Panc1 (cell line): Measurements from ENCODE around the gene RAPGEF1. TPM values are rescaled to one million over a fixed set of nuclear protein-coding genes. Genes with fewer than 3 reads are reported as not detected.

Experiments
- ATAC-seq: fragments of 200-7000 bp; cut with Tn5 transposase; 2 replicates; pipeline ENCODE4 v1.9.1; 2020; ENCODE audit warnings: mild to moderate bottlenecking, moderate library complexity
- BruUV-seq: library from RNA; stranded (reverse); fragments of 400-500 nt; replicated peaks from 2 replicates; lab custom pipeline; 2021; lab: Mats Ljungman, UMichigan
- CTCF ChIA-PET: fragments of 300-600 bp; sonication (Branson Sonifier 250); formaldehyde crosslinking; loops from one replicate; lab custom pipeline; 2022; ENCODE audit warnings: antibody characterized with exemption; lab: Charles Lee
- POLR2A ChIA-PET: fragments of 300-600 bp; sonication (Branson Sonifier 250); formaldehyde crosslinking; loops from one replicate; lab custom pipeline; 2022; ENCODE audit warnings: antibody characterized with exemption; lab: Charles Lee
- DNase-seq: peaks from one replicate; pipeline ENCODE4 v3.0.0-alpha.2; 2010; ENCODE audit warnings: low read depth, low spot score
- H3K27ac ChIP-seq: 2 replicates; pipeline ENCODE4 v1.5.1; 2011; ENCODE audit warnings: mild to moderate bottlenecking, low read length, inconsistent platforms
- H3K27me3 ChIP-seq: fragments of 200-500 bp; sonication (Bioruptor generic); 2 replicates; pipeline ENCODE4 v1.6.0; 2014; ENCODE audit warnings: low read length, inconsistent platforms; ENCODE audit not compliant: control insufficient read depth, insufficient read depth
- H3K36me3 ChIP-seq: fragments of 200-500 bp; sonication (Bioruptor generic); 2 replicates; pipeline ENCODE4 v1.5.1; 2014; ENCODE audit warnings: inconsistent platforms, mild to moderate bottlenecking, low read length, moderate library complexity; ENCODE audit not compliant: control insufficient read depth, insufficient read depth
- H3K4me1 ChIP-seq: 2 replicates; pipeline ENCODE4 v1.5.1; 2011; ENCODE audit warnings: inconsistent platforms, mild to moderate bottlenecking, low read length, moderate library complexity; ENCODE audit not compliant: control insufficient read depth, insufficient read depth
- H3K4me3 ChIP-seq, 2 experiments: 2 replicates each; pipeline ENCODE4 v1.5.1; 2011 to 2012; ENCODE audit warnings: low read depth in 2 of 2, low read length in 2 of 2, mild to moderate bottlenecking in 2 of 2, inconsistent platforms in 1 of 2, moderate library complexity in 1 of 2
- H3K9me3 ChIP-seq: fragments of 200-500 bp; sonication (Bioruptor generic); 2 replicates; pipeline ENCODE4 v1.5.1; 2014; ENCODE audit warnings: low read depth, mild to moderate bottlenecking, inconsistent platforms, low read length, moderate library complexity; ENCODE audit not compliant: control insufficient read depth, insufficient read depth
- CTCF ChIP-seq: fragments of 450-650 bp; IDR thresholded peaks from 2 replicates; pipeline ENCODE4 v1.5.1; 2017; ENCODE audit warnings: mild to moderate bottlenecking
- POLR2AphosphoS5 ChIP-seq: IDR thresholded peaks from 2 replicates; pipeline ENCODE4 v1.6.1; 2012; ENCODE audit warnings: mild to moderate bottlenecking, low read depth, low read length, moderate library complexity
- REST ChIP-seq, 2 experiments: IDR thresholded peaks; 2 replicates each; pipeline ENCODE4 v1.6.1; 2011 to 2012; ENCODE audit warnings: low read depth in 2 of 2, control low read depth in 1 of 2, low read length in 1 of 2, mild to moderate bottlenecking in 1 of 2, moderate library complexity in 1 of 2; ENCODE audit not compliant: insufficient read depth in 1 of 2
- SIN3A ChIP-seq: IDR thresholded peaks from 2 replicates; pipeline ENCODE4 v1.6.1; 2012; ENCODE audit warnings: low read depth, mild to moderate bottlenecking, low read length, moderate library complexity, borderline replicate concordance; ENCODE audit not compliant: insufficient read depth
- TCF7L2 ChIP-seq: IDR thresholded peaks from 2 replicates; pipeline ENCODE4 v1.6.1; 2011; ENCODE audit warnings: mild to moderate bottlenecking, low read depth, low read length, inconsistent platforms
- in situ Hi-C: cut with HindIII; loops from 2 replicates; pipeline ENCODE4 v1.10.0; 2016; ENCODE audit warnings: low sequenced_read_pairs, low pct_unique_long_range_greater_than_20kb
- intact Hi-C: fragments of 100-400 bp; cut with micrococcal nuclease; formaldehyde crosslinking; loops from one replicate; pipeline ENCODE4 v1.10.0; 2022; ENCODE audit not compliant: unreplicated experiment
- total RNA-seq: library from RNA; stranded (reverse); gene quantifications from one replicate; pipeline ENCODE4 v1.2.1, GENCODE V29; 2021; ENCODE audit not compliant: unreplicated experiment

Gene RAPGEF1
- total RNA-seq, 1 experiment from 2014 or later, result 86.8 TPM

GRCh38 chr9:131605770-131606590, 133.9 kb downstream of the RAPGEF1 start:
- ChIA-PET POLR2A (interaction anchor here (0.6 kb wide), 1 partner anchor 126 kb away, joined by 4 read pairs; no protein-coding TSS in a partner anchor), CTCF (interaction anchor here (0.6 kb wide), 1 partner anchor 29 kb away, joined by 3 read pairs; no protein-coding TSS in a partner anchor)
- TF ChIP-seq SIN3A (no peak), CTCF (no peak), POLR2AphosphoS5 (no peak), REST (IDR thresholded peaks at IDR 0.05; ENCODE audit: insufficient read depth in 1 of 2, low read depth in 2 of 2, low read length in 1 of 2) (no peak), TCF7L2 (no peak)
- H3K27ac ChIP-seq, result no peak overlapping the region
- peaks cover 25% of the 10 kb centered on the region for H3K4me1 ChIP-seq
- in situ Hi-C loops, result no loop called here
- no TSS peak for BruUV-seq
- no peaks in the 10 kb centered on the region for H3K9me3 ChIP-seq
- intact Hi-C loops, result no loop called here
- DNase-seq, result no peak
- no peak for ATAC-seq
- H3K4me3 ChIP-seq, result no peak overlapping the region
- no peaks in the 10 kb centered on the region for H3K27me3 ChIP-seq
- no peaks in the 10 kb centered on the region for H3K36me3 ChIP-seq

- Histone ChIP-seq H3K27me3 (no peaks in the 10 kb centered on the region), H3K36me3 (no peaks in the 10 kb centered on the region), H3K27ac (no peak overlapping the region), H3K4me3 (no peak overlapping the region), H3K9me3 (no peaks in the 10 kb centered on the region), H3K4me1 (peaks cover 14% of the 10 kb centered on the region)
- DNase-seq, result no peak
- no TSS peak for BruUV-seq
- intact Hi-C loops (no loop called here), in situ Hi-C loops (no loop called here)
- POLR2A ChIA-PET, result no interaction called here
- CTCF ChIA-PET, result interaction anchor here (0.5 kb wide), 1 partner anchor 141 kb away, joined by 3 read pairs; no protein-coding TSS in a partner anchor
- TF ChIP-seq REST (IDR thresholded peaks at IDR 0.05; ENCODE audit: insufficient read depth in 1 of 2, low read depth in 2 of 2, low read length in 1 of 2) (no peak), POLR2AphosphoS5 (no peak), SIN3A (no peak), TCF7L2 (no peak), CTCF (no peak)
- ATAC-seq, result no peak
Observed at GRCh38 chr9:131603711-131604439, 136.0 kb downstream of the RAPGEF1 start.
